GM18505 (cell line): ENCODE measurements around the gene MAPK10.
A peak's percentile ranks its signal among the peaks of the same experiment; 100 is the strongest.
"Not testable (repeated sequence)": the region's sequence is repeated elsewhere in the genome, so short reads cannot be mapped to it uniquely, and the experiment has no call there.

ENCODE experiments used
- ATAC-seq: cut with Tn5 transposase; IDR thresholded peaks from one replicate; pipeline ENCODE4 v1.9.1; 2021; ENCODE audit not compliant: unreplicated experiment
- POLR2A ChIP-seq: IDR thresholded peaks from 4 replicates; pipeline ENCODE4 v1.6.1; 2011; ENCODE audit warnings: borderline replicate concordance; ENCODE audit not compliant: insufficient read depth, insufficient read length; ENCODE audit errors: extremely low read depth

MAPK10 gene

GRCh38 chr4:86004030-86004429 is 355.8 kb downstream of the MAPK10 start:
- TF ChIP-seq POLR2A = no peak
- ATAC-seq = no peak

- TF ChIP-seq POLR2A = no peak
- ATAC-seq = no peak
Observed at GRCh38 chr4:86001591-86001990, 358.3 kb downstream of the MAPK10 start.

- ATAC-seq = no peak
- TF ChIP-seq POLR2A = no peak
Observed at GRCh38 chr4:85995361-85995760, 364.5 kb downstream of the MAPK10 start.

- ATAC-seq = no peak
- TF ChIP-seq POLR2A = no peak
Observed at GRCh38 chr4:85994576-85994975, 365.3 kb downstream of the MAPK10 start.

- TF ChIP-seq POLR2A = no peak
- ATAC-seq = no peak
Observed at GRCh38 chr4:85993641-85994040, 366.2 kb downstream of the MAPK10 start.

GRCh38 chr4:85986266-85986665 is 373.6 kb downstream of the MAPK10 start:
- no peak for TF ChIP-seq POLR2A
- no peak for ATAC-seq

- no peak for TF ChIP-seq POLR2A
- ATAC-seq = peak; percentile 98
Observed at GRCh38 chr4:85979276-85979675, 380.6 kb downstream of the MAPK10 start.

- no peak for TF ChIP-seq POLR2A
- no peak for ATAC-seq
Observed at GRCh38 chr4:85970535-85970934, 389.3 kb downstream of the MAPK10 start.

GRCh38 chr4:85968945-85969819 is 390.7 kb downstream of the MAPK10 start:
- no peak for TF ChIP-seq POLR2A
- ATAC-seq = no peak

- no peak for ATAC-seq
- TF ChIP-seq POLR2A = no peak
Observed at GRCh38 chr4:85967872-85968271, 392.0 kb downstream of the MAPK10 start.

GRCh38 chr4:85966373-85966772 is 393.5 kb downstream of the MAPK10 start:
- TF ChIP-seq POLR2A = no peak
- no peak for ATAC-seq

- TF ChIP-seq POLR2A = no peak
- no peak for ATAC-seq
Observed at GRCh38 chr4:85965529-85965928, 394.3 kb downstream of the MAPK10 start.

GRCh38 chr4:85965017-85965416 is 394.8 kb downstream of the MAPK10 start:
- ATAC-seq = not testable (repeated sequence)

- TF ChIP-seq POLR2A = no peak
- ATAC-seq = no peak
Observed at GRCh38 chr4:85964298-85964697, 395.6 kb downstream of the MAPK10 start.
